Right renal pelvis (tissue), 4 donors: ENCODE results near the gene SCN3A. TPM values are rescaled to one million over a fixed set of nuclear protein-coding genes. Genes with fewer than 3 reads are reported as not detected.

ENCODE experiments used
- DNase-seq, 4 donors: peaks; one replicate each; pipeline ENCODE4 v3.0.0-alpha.2; 2013; ENCODE audit warnings: low read depth in 4 of 4, low spot score in 3 of 4, missing footprints in 1 of 4
- polyA plus RNA-seq, 4 donors: library from polyadenylated mRNA; unstranded; fragments of 120-200 nt; gene quantifications; one replicate each; pipeline ENCODE4 v1.2.1, GENCODE V29; 2013; ENCODE audit not compliant: insufficient read length in 4 of 4

Gene SCN3A
- under 1 TPM; 0.25 to 0.84 (median 0.44) TPM for polyA plus RNA-seq

DNA sequence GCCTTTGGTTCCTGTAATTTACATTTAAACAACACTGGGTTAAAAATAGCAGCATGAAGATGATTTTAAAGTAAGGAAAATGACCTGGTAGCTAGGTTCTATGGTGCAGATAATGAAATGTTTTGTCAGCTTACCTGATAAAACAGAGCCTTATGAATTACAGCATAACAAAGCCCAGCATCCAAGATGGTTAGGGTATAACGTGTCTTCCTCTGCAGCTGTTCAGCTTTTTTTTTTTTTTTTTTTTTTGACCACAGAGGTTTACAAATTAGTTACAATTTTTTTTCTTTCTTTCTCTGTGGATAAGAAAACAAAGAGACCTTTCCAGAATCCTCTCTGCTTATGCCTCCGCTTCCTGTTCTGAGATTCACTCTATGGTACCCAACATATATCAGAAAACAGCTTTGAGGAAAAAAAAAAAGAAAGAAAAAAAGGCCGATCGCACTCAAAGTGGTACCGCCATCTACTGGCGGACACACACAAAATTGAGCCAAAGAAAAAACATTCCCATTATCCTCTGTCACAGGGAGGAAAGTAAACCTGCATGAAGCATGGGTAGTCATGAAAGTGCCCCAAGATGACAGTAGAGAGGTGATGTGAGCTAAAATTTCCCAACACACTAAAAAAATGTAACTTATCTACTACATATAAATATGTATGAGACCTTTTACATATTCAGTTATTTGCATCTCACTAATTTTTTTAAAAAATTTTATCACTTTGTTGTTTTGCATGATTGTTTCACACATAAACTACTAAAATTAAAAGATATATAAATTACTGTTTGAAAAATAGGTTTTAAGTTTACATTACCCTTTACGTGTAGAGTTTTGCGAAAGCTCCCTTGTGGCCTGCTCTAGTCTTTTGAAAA lies at the start of gene SCN3A:
SCN3A (minus strand) TSS at position 362 of the 871 bp plus-strand sequence. CDS start 27,656 bp downstream, outside the sequence.
- DNase-seq: peak; percentile 12 to 45 (median 19)

DNA sequence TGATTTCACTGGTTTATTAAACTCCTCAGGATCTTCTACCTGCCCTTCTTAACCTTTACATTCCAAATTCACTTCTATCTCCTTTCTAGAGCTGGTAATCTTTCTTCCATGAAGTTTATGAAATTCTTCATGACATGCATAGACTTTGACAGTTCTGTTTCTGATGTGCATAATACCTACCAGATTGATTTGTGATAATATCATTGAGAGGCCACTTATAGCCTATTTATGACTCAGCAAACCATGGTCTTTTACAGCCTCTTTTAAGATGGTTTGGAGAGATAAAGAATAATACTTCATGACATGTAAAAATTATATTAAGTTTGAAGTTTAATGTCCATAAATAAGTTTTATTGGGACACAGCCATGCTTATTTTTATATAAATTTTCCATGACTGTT lies 49.3 kb upstream of the SCN3A start:
- DNase-seq: no peak

DNA sequence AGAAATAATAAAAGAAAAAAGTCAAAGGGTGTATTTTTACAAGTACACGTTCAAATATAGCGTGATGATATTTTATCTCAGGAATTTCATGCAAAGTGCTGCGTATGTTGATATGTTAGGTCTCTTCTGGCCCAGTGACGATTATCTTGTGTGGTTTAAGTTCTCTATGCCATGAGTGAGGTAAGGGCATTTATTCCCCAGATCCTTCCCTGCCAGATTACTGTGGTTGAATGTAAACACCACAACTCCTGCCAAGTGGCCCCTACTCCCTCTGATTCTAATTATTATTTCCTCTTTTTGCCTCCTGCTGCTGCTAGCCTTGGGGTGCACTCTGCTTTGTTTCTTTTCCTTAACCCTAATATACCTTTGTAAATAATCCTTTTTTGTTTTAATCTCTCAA lies 47.5 kb upstream of the SCN3A start:
- no peak for DNase-seq

DNA sequence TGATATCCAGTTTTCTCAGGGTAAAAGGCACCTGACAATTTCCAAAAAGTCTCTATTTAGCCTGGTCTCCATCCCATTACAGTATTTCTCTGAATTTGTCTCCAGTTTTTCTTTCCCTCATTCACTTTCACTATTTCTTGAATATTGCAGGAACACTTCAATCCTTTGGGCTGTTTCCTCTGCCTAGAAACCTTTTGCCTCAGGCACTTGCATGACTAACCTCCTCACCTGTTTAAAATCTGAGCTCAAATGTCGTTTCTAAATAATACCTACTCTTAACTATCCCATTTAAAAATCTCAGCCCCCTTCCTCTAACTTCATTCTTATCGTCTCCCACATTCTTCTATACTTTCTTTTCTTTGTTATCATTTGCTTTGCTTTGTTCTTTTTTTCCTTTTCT lies 44.4 kb upstream of the SCN3A start:
- no peak for DNase-seq

DNA sequence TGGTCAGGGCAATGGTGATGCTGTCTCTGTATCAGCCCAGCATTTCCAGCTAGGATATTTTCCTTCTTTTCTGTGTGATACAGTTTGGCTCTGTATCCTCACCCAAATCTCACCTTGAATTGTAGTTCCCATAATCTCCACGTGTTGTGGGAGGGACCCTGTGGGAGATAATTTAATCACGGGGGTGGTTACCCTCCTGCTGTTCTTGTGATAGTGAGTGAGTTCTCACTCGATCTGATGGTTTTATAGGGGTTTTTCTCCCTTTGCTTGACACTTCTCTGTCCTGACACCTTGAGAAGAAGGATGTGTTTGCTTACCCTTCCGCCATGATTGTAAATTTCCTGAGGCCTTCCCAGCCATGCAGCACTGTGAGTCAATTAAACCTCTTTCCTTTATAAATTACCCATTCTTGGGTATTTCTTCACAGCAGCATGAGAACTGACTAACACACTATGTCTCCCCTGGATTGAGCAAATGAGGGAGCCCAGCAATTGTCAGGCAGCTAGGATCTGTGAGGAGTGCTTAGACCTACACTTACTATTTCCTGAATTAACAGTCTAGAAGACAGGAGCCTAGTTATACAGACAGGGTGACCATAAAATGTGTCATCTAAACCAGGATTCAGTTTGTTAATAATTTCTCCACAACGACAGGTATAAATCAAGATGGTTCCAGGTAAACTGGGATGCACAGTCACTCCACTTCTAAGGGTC lies 41.4 kb upstream of the SCN3A start:
- no peak for DNase-seq

DNA sequence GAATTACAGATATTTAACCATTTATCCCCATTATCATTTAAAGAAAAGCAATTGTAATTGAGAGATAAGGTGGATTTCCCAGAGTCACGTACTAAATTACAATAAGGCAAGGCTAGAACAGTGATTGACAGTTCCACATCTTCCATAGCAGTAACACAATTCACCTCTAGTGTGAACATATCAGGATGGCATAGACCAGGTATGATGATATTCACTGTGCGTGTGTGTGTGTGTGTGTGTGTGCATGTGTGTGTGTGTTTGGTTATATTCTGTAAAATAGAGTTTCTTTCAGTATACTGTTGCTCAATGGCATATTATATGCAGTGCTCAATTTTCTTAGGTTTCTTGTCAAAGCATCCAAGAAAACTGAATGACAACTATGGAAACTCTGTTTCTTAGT lies 37.1 kb upstream of the SCN3A start:
- DNase-seq: no peak

DNA sequence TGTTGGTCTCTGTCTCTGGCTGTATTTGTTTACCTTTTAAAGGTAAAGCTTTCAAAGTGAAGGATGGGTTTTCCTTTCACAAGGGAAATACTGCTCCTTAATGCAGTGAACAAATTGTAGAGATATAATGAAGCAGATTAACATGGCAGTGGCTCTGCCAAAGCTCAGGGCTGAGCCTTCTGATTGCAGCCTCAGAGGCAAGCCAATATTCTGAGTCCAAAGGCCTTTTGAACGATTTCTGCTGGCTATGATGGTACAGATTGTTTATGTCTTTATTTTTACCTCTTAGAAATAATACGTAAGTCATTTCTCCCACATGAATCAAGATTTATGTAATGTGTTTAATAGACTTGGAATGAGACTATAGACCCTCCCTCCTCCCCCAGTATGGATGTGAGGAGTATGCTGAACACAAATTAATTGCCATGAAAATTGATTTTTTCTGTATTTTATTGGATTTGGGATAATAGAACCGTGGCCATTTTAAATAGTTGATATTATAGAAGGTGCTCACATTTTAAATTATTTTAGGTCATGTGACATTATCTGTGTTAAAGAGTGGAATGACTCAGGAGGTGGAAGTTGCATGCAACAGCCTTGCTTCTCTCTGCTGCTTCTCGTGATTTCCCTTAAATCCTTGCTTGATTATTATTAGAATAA lies 36.1 kb upstream of the SCN3A start:
- DNase-seq: no peak

DNA sequence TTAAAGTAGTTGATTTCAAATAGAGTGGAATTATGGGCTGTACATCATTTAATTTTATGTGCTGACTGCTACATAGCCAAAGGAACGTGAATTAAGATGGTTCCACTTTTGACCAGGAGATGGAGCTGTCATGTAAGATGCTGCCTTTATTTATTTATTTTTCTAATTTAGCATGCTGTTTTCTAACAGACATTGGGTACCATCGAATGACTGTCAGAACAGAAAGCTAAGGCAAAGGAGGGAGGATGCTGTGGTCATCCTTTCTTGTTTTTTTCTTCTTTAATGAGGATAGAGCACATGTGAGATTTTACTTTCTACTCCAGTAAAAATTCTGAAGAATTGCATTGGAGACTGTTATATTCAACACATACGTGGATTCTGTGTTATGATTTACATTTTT lies 35.4 kb upstream of the SCN3A start, which contains the start of gene SCN2A:
SCN2A (plus strand) TSS at position 185 of the 400 bp plus-strand sequence. CDS start 56,410 bp downstream, outside the sequence.
- peak; percentile 13 to 40 (median 17) for DNase-seq

DNA sequence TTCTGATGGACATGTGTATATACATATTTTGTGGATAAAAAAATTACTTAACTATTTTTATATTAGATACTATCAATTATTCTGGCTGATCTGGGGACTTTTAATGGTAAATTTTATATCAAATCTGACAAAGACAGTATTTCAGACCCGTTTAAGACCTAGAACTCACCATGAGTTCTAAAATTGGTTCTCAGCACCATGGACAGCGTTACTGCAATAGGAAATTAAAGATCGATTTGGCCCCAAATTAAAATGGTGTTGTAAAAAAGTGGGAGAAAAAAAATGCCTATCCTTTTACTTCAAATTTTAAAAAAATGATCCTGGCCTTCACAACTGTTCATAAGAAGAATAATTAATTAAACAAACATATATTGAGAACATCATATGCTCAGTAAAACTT lies 34.4 kb upstream of the SCN3A start:
- peak; percentile 5 to 13 (median 9) for DNase-seq

DNA sequence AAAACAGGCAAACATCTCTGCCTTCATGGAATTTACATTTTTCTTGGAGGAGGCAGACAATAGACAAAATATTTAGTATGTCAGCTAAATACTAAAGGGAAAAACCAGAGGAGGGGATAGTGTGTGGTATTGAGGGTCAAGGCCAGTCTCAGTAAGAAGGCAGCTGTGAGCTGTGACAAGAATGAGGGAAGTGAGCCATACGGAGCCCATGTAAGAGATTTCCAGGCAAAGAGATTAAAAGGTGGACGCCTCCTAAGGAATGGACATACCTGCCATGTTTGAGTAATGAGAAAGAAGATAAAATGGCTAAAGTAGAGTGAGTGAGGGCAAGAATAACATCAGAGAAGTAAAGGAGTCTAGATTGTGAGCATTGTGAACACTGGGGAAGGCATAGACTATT lies 33.2 kb upstream of the SCN3A start:
- DNase-seq: no peak

DNA sequence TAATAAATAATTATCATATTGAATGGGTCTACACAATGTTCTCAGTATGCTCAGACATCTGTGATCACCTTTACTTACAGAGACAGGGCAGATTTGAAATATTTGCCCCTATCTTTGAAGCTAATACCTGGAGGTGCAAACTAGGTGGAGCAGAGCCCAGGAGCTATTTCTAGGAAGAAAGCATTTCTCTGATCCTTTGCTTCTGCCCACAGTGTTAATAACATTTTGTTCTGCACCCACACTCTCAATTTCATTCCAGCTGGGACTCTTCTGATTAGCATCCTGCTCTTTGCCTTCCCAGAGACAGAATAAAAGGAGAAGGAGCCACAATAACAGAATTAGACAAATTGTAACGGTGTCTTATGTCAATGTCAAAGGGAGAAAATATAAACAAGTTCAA lies 23.7 kb upstream of the SCN3A start:
- no peak for DNase-seq

DNA sequence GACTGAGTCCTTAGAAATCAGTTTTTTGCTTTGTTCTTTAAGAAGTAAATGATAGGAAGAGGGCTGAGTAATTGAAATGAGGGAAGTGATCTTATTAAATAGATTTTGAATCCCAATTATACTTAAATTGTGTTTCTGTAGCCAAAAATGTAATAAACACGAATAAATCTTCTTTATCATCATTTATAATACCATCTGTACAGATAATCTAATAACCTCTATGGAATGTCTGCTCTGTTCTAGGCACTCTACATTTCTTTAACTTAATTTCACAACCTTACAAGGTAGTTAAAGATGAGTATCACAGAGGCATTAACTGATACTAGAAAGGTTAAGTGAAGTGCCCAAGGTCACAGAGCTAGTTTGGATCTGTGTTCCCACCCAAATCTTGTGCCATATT lies 21.1 kb upstream of the SCN3A start:
- DNase-seq: no peak

DNA sequence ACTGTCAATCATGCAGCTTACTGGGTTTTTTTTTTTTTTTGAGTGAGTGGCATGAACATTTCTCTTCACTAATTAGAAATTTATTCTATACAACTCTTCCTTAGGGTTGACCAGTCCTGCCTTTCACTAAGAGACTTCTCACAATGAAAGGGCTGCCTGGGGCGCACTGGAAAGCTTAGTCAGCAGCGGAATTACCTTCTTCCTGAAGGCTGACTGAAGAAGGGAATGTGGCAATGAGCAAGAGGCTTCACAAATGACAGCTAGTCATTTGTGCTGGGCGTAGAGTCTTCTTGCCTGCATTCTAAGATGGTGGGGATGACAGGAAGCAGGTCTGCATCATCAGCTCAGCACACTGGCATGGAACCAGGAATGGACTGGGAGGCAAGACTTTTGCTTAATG lies 15.6 kb upstream of the SCN3A start:
- DNase-seq: no peak

DNA sequence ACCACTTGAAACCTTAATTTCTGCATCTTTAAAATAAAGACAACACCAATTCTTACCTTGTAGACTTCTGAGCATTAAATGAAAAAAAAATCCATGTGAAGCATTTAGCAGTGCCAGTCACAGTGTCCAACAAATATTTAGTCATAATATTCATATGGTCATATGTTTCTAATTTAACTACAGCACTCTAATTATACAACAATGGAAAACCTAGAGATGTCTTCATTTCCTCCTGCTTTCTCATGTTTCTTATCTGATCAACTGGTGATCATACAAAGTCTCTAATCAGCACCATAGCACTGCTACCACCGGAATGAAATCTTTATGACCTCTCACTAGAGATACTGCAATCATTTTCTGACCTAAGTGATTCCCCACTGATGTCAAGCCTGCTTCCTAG lies 10.2 kb upstream of the SCN3A start:
- no peak for DNase-seq

DNA sequence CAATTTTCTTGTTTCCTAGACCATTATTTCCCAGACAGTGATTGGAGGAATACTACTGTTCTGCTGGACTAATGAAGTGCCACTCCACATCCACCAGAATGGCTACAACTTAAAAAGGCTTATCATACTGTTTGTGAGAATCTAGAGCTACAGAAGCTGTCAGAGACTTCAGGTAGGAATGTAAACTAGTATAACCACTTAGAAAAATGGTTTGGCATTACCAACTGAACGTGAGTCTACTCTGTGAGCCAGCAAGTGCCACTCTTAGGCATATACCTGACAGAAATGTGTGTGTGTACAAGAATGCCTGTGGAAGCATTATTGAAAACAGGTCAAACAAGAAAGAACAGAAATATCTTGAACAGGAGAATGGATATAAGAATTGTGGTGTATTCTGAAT lies 4.2 kb upstream of the SCN3A start:
- no peak for DNase-seq

DNA sequence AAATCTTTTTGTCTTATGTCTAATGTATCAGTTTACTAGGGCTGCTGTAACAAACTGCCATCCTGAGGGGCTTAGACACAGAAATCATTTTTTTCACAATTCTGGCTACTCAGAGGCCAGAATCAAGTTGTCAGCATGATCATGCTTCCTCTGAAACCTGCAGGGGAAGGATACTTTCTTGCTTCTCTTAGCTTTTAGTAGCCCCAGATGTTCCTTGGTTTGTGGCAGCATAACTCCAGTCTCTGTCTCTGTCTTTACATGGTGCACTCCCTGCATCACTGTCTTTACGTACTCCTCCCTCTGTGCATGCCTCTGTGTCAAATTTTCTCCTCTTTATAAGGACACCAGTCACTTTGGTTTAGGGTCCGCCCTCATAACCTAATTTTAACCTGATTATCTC lies 2.0 kb upstream of the SCN3A start:
- DNase-seq: no peak

DNA sequence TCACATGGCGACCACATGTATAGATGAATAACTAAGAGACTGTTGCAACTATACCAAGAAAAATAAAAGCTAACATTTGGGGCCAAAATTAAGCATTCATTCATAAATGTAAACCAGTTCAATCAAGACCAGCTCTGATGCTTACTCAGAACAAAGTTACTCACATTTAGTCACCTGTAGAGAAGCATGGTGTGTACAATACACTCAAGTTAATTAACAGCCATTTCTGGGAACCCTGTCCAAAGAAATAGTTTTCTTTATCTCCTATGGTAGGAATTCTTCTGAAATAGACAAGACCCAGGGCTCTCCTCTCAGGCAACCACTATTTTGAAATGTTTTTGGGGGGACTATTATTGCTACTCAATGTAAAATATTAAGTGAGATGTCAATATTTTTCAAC lies 1.6 kb downstream of the SCN3A start:
- DNase-seq: peak in 1 of 4 donors; percentile 8

DNA sequence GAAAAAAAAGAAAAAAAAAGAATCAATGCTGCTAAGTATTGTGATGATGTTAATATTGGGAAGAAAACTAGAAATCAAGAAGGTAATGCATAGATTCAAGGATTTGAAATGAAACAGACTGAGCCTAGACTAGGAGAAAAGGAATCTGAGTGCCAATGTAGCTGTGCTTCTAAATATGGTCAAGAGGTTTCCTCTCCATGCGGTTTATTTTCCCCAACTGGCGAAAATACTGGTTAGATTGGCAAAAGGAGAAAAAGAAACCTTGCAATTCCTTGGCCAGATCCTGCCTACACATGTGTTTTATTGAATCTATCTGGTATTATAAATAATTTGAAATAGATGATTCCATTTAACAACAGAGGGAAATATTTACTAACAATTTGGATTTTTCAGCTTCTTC lies 5.7 kb downstream of the SCN3A start:
- DNase-seq: no peak

DNA sequence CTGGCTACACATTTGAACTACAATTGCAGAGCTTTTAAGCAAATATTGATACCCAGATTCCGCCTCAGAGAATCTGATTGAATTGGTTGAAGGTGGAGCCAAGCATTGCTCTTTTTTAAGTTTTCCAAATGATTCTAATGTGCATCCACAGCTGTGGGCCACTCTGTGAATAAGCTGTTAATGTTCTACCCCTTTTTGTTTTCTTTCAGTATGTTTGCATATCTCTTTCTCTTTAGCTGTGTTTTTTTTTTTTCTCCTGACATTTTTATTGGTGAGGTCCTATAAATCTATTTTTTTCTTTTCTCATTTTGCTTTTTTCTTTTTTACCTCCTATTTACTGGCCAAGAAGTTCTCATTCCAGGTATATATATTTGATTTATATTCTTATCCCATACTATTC lies 6.5 kb downstream of the SCN3A start:
- no peak for DNase-seq

DNA sequence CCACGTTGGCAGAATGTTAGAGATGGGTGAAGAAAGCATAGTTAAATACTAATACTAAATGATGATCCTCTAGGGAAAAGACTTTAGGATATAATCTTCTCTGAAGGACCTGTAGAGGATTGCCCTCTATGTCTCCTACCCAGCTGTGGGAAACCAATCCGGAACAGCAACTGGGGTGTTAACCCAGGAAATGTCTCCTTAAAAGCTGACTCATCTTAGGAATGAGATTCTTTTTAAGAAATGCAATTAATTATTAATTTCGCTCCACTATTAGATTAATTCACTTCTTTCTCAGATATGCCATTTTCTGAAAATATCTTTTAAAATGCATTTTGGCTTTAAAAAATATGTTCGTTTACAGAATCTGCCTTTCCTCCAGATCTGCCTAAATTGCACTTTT lies 7.4 kb downstream of the SCN3A start:
- DNase-seq: no peak

DNA sequence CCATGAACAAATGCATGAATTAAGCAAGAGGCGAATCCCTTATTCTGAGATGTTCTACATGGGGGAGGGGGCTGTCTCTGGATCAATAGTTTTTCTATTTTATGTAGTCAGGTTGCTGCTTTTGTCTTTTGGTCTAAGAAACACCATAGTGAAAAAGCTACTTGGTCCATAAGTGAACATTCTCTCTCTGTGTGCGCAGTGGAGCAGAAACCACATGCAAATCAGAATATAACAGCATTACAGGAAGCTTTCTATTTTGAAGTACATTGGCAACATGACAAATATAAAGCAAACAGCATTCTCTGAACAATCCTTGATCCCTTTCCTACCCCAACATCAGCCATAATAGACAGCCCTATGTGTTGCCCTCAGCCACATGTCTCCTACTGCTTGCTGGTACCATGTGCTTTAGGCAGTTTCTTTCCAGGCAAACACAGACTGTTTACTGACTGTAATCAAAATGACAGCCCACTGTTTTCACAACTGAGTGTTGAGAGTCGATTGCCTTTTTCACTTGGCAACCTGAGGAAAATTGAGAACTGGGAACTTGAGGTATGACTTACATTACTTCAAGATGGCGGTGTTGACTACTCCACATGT lies 10.6 kb downstream of the SCN3A start:
- no peak for DNase-seq
